ENCODE results near the gene NANOS3.

GRCh38 chr19:13880059-13881043 lies 3.4 kb downstream of the NANOS3 start:
- TF ChIP-seq CTCF (IDR thresholded peaks at IDR 0.05 in 2 of 3, conservative IDR thresholded peaks at IDR 0.05 in 1 of 3; ENCODE audit: borderline replicate concordance in 1 of 3, insufficient read depth in 1 of 3, low read depth in 2 of 3, low read length in 2 of 3) = peak; percentile 97 to 99 (median 97)
- TF ChIP-seq POLR2A (IDR thresholded peaks at IDR 0.05; ENCODE audit: borderline replicate concordance, extremely low read depth, insufficient read depth, insufficient read length) = no peak
- TF ChIP-seq EZH2 (IDR thresholded peaks at IDR 0.05) = no peak
- TF ChIP-seq ZNF274 (IDR thresholded peaks at IDR 0.05; ENCODE audit: low read depth, low read length) = no peak
- TF ChIP-seq, protein P1, sequence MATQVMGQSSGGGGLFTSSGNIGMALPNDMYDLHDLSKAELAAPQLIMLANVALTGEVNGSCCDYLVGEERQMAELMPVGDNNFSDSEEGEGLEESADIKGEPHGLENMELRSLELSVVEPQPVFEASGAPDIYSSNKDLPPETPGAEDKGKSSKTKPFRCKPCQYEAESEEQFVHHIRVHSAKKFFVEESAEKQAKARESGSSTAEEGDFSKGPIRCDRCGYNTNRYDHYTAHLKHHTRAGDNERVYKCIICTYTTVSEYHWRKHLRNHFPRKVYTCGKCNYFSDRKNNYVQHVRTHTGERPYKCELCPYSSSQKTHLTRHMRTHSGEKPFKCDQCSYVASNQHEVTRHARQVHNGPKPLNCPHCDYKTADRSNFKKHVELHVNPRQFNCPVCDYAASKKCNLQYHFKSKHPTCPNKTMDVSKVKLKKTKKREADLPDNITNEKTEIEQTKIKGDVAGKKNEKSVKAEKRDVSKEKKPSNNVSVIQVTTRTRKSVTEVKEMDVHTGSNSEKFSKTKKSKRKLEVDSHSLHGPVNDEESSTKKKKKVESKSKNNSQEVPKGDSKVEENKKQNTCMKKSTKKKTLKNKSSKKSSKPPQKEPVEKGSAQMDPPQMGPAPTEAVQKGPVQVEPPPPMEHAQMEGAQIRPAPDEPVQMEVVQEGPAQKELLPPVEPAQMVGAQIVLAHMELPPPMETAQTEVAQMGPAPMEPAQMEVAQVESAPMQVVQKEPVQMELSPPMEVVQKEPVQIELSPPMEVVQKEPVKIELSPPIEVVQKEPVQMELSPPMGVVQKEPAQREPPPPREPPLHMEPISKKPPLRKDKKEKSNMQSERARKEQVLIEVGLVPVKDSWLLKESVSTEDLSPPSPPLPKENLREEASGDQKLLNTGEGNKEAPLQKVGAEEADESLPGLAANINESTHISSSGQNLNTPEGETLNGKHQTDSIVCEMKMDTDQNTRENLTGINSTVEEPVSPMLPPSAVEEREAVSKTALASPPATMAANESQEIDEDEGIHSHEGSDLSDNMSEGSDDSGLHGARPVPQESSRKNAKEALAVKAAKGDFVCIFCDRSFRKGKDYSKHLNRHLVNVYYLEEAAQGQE (IDR thresholded peaks at IDR 0.05; ENCODE audit: low read depth) = no peak
